ENCODE results near the gene RNF123. TPM values are rescaled to one million over a fixed set of nuclear protein-coding genes. Genes with fewer than 3 reads are reported as not detected.

The RNF123 gene
- total RNA-seq, 1 experiment from 2014 or later: 47.1 TPM

DNA sequence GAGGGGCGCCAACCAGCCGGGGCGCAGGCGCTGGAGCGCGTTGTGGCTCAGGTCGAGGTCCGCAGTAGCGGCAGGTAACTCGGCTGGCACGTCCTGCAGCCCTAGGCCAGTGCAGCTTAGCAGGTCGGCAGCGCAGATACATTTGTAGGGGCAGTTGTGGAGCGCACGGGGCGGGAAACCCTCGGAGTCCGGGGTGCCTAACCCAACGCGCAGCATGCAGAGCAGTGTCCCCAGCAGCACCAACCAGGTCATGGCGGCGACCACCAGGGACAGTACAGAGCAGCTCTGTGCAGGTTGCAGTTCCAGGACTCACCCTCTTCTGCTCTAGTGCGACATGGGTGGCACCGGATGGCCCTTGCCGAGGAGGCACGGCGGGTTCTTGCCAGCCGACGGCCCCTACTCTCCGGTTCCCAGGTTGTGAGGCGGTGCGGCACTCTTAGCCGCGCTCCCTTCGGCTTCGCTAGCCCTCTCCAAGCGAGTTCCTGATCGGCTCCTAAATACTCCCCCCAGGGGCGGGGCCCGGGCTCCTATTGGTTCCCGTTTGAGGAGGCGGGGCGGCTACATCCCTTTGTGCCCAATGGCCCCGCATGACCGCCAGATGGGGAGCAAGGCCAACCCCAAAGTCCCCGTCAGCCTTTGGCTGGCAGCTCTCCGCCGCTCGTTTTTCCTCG is 30.0 kb downstream of the RNF123 start, which contains the start of gene AMIGO3 (continued):
- TF ChIP-seq FOXP1 (CRISPR knock-in tag; IDR thresholded peaks at IDR 0.05; ENCODE audit: borderline replicate concordance) (peak; percentile 85), ZNF232 (CRISPR knock-in tag; IDR thresholded peaks at IDR 0.05) (peak; percentile 78), JAZF1 (CRISPR knock-in tag; IDR thresholded peaks at IDR 0.05) (no peak), ARID4B (CRISPR knock-in tag; IDR thresholded peaks at IDR 0.05; ENCODE audit: borderline replicate concordance) (no peak; the same call in 1 of the 2 replicates), NR2C2 (CRISPR knock-in tag; IDR thresholded peaks at IDR 0.05) (peak; percentile 18; the same call in 1 of the 2 replicates), FOXP4 (CRISPR knock-in tag; IDR thresholded peaks at IDR 0.05) (no peak), MYBL2 (CRISPR knock-in tag; IDR thresholded peaks at IDR 0.05) (no peak; the same call in 1 of the 2 replicates), CREM (CRISPR knock-in tag; IDR thresholded peaks at IDR 0.05) (no peak; the same call in none of the 2 replicates), ZNF317 (CRISPR knock-in tag; IDR thresholded peaks at IDR 0.05; ENCODE audit: borderline replicate concordance, low read depth) (no peak), MXD4 (CRISPR knock-in tag; IDR thresholded peaks at IDR 0.05; ENCODE audit: borderline replicate concordance) (no peak), TCF7 (CRISPR knock-in tag; IDR thresholded peaks at IDR 0.05; ENCODE audit: low read depth) (no peak), ZNF138 (CRISPR knock-in tag; conservative IDR thresholded peaks at IDR 0.05) (0 out of 2 replicates have a peak, but pooled peaks have one; percentile 60), KAT7 (CRISPR knock-in tag; IDR thresholded peaks at IDR 0.05; ENCODE audit: borderline replicate concordance) (no peak)

GRCh38 chr3:49720855-49721595 is 31.7 kb downstream of the RNF123 start:
- POLR2A ChIA-PET: no interaction called here
- peaks cover 16% of the 10 kb centered on the region for H3K4me1 Mint-ChIP-seq
- H3K9me3 Mint-ChIP-seq: no peaks in the 10 kb centered on the region
- peaks cover 12% of the 10 kb centered on the region for H3K36me3 Mint-ChIP-seq
- H3K27ac Mint-ChIP-seq: no peak overlapping the region
- no peaks in the 10 kb centered on the region for H3K27me3 Mint-ChIP-seq (ENCODE audit: low read depth)
- no peak for DNase-seq (ENCODE audit: low spot score)
- no peak overlapping the region for H3K4me3 Mint-ChIP-seq
- CTCF ChIA-PET: interaction anchor here (0.6 to 4.4 kb wide), 2 partner anchors 154 to 181 kb away, joined by 3 to 23 read pairs; no protein-coding TSS in a partner anchor
- ATAC-seq: no peak
- no peak for TF ChIP-seq GRHL2 (CRISPR knock-in tag; IDR thresholded peaks at IDR 0.05; ENCODE audit: insufficient replicate concordance, severe bottlenecking)
- 0 out of 2 replicates have a peak, but pooled peaks have one; percentile 23 for TF ChIP-seq TCF7 (CRISPR knock-in tag; IDR thresholded peaks at IDR 0.05; ENCODE audit: low read depth)

- peaks cover 16% of the 10 kb centered on the region for H3K4me1 Mint-ChIP-seq
- ChIA-PET CTCF (interaction anchor here (0.9 kb wide), 1 partner anchor 21 kb away, joined by 3 read pairs; no protein-coding TSS in a partner anchor), POLR2A (no interaction called here)
- no peaks in the 10 kb centered on the region for H3K9me3 Mint-ChIP-seq
- H3K27ac Mint-ChIP-seq: no peak overlapping the region
- no peak for ATAC-seq
- no peaks in the 10 kb centered on the region for H3K27me3 Mint-ChIP-seq (ENCODE audit: low read depth)
- no peak overlapping the region for H3K4me3 Mint-ChIP-seq
- TF ChIP-seq NR2C2 (CRISPR knock-in tag; IDR thresholded peaks at IDR 0.05) (no peak), NFE2L1 (CRISPR knock-in tag; IDR thresholded peaks at IDR 0.05) (no peak)
- H3K36me3 Mint-ChIP-seq: peaks cover 12% of the 10 kb centered on the region
- no peak for DNase-seq (ENCODE audit: low spot score)
These were observed 32.2 kb downstream of the RNF123 start for GRCh38 chr3:49721596-49721895.
